ENCODE results near the gene FECH. TPM values are rescaled to one million over a fixed set of nuclear protein-coding genes. Genes with fewer than 3 reads are reported as not detected.
A peak's percentile ranks its signal among the peaks of the same experiment; 100 is the strongest.

FECH gene, protein sequence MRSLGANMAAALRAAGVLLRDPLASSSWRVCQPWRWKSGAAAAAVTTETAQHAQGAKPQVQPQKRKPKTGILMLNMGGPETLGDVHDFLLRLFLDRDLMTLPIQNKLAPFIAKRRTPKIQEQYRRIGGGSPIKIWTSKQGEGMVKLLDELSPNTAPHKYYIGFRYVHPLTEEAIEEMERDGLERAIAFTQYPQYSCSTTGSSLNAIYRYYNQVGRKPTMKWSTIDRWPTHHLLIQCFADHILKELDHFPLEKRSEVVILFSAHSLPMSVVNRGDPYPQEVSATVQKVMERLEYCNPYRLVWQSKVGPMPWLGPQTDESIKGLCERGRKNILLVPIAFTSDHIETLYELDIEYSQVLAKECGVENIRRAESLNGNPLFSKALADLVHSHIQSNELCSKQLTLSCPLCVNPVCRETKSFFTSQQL
- 10 to 100 TPM in 5 of 8 experiments, 1 to 10 TPM in 3; 7.6 to 29.8 (median 18.5) TPM for total RNA-seq

DNA sequence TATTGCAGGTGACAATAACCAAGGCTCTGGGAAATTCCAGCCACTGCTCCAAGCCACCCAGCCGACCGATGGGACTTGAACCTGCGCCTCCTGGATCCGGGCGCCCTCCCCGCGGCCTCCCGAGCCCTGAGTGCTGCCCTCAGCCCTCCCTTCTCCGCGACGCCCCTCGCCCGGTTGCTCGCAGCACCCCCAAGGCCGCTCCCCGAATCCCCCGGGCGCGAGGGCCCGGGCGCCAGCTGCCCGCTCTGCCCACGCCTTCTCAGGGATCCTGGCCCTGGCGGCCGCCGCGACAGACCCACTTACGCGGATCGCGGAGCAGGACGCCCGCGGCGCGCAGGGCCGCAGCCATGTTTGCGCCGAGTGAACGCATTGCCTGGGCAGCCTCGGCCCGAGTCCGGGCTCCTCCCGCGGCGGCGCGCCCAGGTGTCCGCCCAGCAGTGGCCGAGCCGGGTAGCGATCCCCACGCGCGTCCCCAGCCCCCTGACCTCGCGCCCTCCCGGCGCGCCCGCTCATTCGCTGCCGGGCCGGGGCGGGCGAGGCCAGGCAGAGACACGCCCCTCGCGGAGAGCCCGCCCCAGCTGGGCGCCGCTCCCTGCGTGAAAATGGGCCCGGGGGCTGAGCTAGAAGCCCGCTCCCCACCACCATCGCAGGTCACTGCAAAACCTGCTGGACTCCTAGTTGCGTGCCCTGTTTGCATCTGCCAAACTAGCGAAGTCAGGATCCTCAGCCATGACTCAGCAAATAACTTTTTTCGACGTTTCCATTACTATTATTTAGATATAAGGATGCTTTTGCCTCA lies at the start of gene FECH:
FECH (minus strand) TSS at position 452 of the 799 bp plus-strand sequence; CDS start at position 370, 82 bp downstream.
- H3K4me3 ChIP-seq: peak within 1 kb of the TSS; percentile 50 to 88 (median 62)
- peaks cover 8 to 10% of the 10 kb centered on the region in 2 donors for H3K4me1 ChIP-seq (replicated peaks in 1 of 2)
- in situ Hi-C loops (cut with MboI; ENCODE audit: low pct_unique_long_range_greater_than_20kb in 2 of 9, low sequenced_read_pairs in 9 of 9, unreplicated experiment in 9 of 9): no loop called here
- peak within 1 kb of the TSS; percentile 51 to 72 for H3K27ac ChIP-seq
- ATAC-seq (replicated peaks in 6 of 8): peak; percentile 86 to 93 (median 91)
- WGBS, 10 experiments: 0 to 63% (median 10%) methylated on average over 1 to 10 of the region's 80 CpGs; no CpG with 5 or more reads in 4 of the 10 experiments

DNA sequence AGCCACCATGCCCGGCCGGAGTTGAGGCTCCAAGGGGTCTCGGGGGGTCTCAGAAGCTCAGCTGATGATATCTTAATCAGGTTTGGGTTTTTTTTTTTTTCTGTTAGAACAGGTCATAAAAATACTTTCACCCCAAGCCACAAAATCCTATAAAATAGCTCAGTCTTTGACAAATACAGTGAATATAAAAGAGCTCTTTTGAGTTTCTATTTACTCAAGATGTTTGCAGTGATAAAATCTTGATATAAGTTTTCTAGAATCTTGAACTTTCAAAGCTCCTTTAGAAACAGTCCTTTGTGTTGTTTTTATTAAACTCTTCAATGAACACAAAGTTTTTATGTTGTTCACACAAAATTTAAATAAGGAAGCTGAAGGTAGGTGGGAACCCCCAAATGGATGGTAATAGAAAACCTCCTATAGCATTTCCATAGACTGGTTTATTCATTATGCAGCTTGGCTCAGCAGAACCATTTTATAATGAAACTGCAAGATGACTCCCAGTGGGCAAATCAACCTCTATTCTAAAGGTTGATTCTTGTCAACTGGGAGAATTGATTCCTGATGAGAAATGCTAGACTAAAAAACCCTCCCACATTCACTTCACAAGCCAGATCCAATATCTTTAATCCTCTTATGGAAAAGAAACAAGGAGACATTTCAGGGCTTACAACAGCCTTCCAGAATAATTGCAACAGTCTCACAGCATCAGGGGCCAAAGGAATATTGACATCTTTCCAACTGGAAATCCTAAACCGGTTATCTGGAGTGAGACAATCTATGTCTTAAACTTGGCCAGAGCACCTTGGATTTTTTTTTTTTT lies 48.7 kb upstream of the FECH start:
- no peak overlapping the region for H3K27ac ChIP-seq
- in situ Hi-C loops (cut with MboI; ENCODE audit: low pct_unique_long_range_greater_than_20kb in 2 of 9, low sequenced_read_pairs in 9 of 9, unreplicated experiment in 9 of 9): loop anchor here in 1 of 9 experiments (25.0 kb wide), 1 partner anchor 227 kb away; no protein-coding TSS in a partner anchor
- peak in 1 of 8 experiments; percentile 38 for ATAC-seq (replicated peaks in 6 of 8)

DNA sequence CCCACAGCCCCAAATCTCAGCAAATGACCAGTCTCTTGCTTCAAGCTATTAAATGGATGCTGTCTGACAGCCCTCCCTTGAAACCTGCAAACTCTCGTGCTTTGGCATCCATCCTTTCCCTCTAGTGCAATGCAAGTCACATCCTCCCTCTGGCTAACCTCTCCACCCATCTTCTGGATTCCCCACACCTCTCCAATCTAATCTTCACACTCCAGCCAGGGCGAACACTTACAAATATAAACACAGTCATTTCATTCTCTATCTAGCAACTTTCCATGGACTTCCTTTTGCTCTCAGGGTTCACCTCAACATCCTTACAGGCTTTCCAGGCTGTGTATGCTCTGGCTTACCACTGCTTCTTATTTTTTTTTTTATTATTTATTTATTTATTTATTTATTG lies 45.2 kb upstream of the FECH start:
- Histone ChIP-seq H3K4me3 (no peak overlapping the region), H3K4me1 (replicated peaks in 1 of 2) (no peaks in the 10 kb centered on the region), H3K27ac (no peak overlapping the region)
- in situ Hi-C loops (cut with MboI; ENCODE audit: low pct_unique_long_range_greater_than_20kb in 2 of 9, low sequenced_read_pairs in 9 of 9, unreplicated experiment in 9 of 9): loop anchor here in 1 of 9 experiments (25.0 kb wide), 1 partner anchor 231 kb away; no protein-coding TSS in a partner anchor
- WGBS, 10 experiments: 60 to 100% (median 100%) methylated on average over 1 to 2 of the region's 2 CpGs; no CpG with 5 or more reads in 5 of the 10 experiments
- no peak for ATAC-seq (replicated peaks in 6 of 8)

More for the DNA sequence above, 48.7 kb upstream of the FECH start:
- 0 to 100% (median 90%) methylated on average over 1 to 4 of the region's 4 CpGs; no CpG with 5 or more reads in 2 of the 10 experiments for WGBS, 10 experiments
- Histone ChIP-seq H3K4me3 (no peak overlapping the region), H3K4me1 (replicated peaks in 1 of 2) (no peaks in the 10 kb centered on the region)

DNA sequence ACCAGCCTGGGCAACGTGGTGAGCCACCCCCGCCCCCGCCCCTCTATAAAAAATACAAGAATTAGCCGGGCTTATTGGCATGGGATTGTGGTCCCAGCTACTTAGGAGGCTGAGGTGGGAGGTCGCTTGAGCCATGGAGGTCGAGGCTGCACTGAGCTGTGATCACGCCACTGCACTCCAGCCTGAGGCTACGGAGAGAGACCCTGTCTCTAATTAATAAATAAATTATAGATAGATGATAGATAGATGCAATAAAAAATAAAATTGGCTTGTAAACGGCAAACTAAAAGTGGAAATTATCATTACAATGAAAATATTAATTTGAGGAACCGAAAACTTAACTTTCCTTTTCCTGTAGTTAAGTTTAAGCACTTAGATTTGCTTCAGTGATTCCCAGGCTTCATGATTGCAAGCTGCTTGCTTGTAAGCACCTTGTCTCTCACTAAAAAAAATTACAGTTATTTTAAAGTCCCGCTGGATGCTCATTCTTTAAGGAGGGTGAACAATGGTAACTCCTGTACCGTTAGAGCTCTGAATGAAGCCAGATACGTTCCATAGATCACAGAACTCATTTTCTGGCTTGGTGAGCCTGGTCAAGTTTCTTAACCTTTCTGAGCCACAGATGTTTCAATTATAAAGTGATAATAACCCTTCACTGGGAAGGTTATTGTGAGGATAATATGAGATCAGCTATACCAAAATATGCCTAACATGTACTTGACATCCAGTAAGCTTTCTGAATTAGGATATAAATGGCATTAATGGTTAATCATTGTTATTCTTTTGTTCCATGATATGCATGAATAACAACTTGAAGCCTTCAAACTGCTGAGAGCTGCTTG lies 44.5 kb upstream of the FECH start:
- no peak overlapping the region for H3K27ac ChIP-seq
- in situ Hi-C loops (cut with MboI; ENCODE audit: low pct_unique_long_range_greater_than_20kb in 2 of 9, low sequenced_read_pairs in 9 of 9, unreplicated experiment in 9 of 9): loop anchor here in 1 of 9 experiments (25.0 kb wide), 1 partner anchor 231 kb away; no protein-coding TSS in a partner anchor
- peak overlapping the region; percentile 36 to 59 (median 52) for H3K4me3 ChIP-seq
- no peak for ATAC-seq (replicated peaks in 6 of 8)
- 27 to 73% (median 51%) methylated on average over 3 to 9 of the region's 13 CpGs; no CpG with 5 or more reads in 1 of the 10 experiments for WGBS, 10 experiments
- no peaks in the 10 kb centered on the region for H3K4me1 ChIP-seq (replicated peaks in 1 of 2)

DNA sequence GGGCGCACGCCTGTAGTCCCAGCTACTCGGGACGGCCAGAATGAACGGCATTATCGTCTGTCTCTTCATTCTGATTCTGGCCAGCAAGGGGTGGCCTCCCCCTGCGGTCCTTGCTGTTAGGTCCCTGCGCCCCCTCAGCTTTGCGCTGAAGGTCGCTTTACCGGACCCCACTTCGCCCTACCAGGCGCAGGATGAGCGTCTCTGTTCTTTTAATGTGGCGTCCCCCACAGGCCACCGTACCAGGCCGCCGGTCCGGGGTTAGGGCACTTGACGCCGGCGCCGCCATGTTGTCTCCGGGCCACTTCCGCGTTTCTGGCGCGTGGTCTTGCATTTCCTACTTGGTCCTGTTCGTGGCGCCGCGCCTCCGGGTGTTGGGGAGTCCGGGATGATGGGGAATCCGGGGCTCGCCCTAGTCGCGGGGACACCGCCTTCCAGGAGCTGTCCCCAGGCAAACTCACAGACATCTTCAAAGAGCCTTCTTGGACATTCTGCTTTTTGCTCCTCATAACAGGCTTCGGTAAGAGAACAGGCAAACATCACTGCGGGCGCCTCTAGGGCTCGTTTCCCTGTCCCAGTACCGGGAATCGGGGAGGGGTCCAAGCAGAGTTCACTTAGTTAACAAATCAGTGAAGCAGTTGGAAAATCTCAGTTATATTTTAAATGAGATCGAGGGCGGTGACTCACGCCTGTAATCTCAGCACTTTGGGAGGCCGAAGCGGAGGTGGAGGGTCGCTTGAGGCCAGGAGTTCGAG lies 43.7 kb upstream of the FECH start:
- Histone ChIP-seq H3K4me1 (replicated peaks in 1 of 2) (no peaks in the 10 kb centered on the region), H3K4me3 (peak overlapping the region; percentile 36 to 59 (median 52)), H3K27ac (peak overlapping the region; percentile 21 to 41)
- WGBS, 10 experiments: 0 to 14% (median 4%) methylated on average over 3 to 29 of the region's 52 CpGs; no CpG with 5 or more reads in 6 of the 10 experiments
- in situ Hi-C loops (cut with MboI; ENCODE audit: low pct_unique_long_range_greater_than_20kb in 2 of 9, low sequenced_read_pairs in 9 of 9, unreplicated experiment in 9 of 9): loop anchor here in 1 of 9 experiments (25.0 kb wide), 1 partner anchor 232 kb away; no protein-coding TSS in a partner anchor
- peak; percentile 95 to 99 (median 97) for ATAC-seq (replicated peaks in 6 of 8)

DNA sequence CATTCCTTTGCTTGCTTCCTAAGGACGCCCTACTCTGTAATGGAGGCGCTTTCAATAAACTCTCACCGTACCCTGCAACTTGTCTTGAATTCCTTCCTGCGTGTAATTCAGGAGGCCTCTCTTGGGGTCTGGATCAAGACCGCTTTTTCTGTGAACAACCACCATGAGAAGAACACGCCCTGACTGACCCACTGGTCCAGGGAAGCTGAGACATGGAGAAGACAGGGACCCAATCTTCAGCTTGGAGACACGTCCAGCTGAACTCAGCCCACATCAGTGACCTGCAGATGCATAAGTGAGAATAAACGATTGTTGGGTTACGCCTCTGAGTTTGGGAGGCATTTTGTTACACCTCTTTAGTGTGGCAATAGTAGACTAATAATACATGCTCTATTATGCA lies 42.9 kb upstream of the FECH start:
- Histone ChIP-seq H3K4me1 (replicated peaks in 1 of 2) (no peaks in the 10 kb centered on the region), H3K27ac (no peak overlapping the region), H3K4me3 (peak overlapping the region in 2 of 5 donors; percentile 47 to 52)
- 100% methylated on average over 1 to 7 of the region's 9 CpGs; no CpG with 5 or more reads in 4 of the 10 experiments for WGBS, 10 experiments
- in situ Hi-C loops (cut with MboI; ENCODE audit: low pct_unique_long_range_greater_than_20kb in 2 of 9, low sequenced_read_pairs in 9 of 9, unreplicated experiment in 9 of 9): loop anchor here in 1 of 9 experiments (25.0 kb wide), 1 partner anchor 233 kb away; no protein-coding TSS in a partner anchor
- ATAC-seq (replicated peaks in 6 of 8): no peak

DNA sequence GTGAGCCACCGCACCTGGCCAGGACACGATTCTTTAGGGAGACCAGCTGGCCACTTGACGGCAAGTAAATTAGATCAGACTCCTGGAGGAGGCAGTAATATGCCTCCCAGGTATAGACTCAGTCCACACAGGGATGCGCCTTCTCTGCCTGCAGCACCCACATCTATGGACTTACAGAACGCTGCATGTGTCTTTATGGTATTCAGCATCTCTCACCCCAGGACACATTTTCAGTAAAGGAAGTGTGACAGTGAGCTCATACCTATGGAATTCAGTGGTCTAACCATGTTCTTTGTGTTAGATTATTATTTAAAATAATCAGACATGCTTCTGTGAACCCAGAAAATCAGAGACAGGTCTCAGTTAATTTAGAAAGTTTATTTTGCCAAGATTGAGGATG lies 41.0 kb upstream of the FECH start:
- Histone ChIP-seq H3K27ac (no peak overlapping the region), H3K4me1 (replicated peaks in 1 of 2) (peaks cover 0 to 3% of the 10 kb centered on the region in 2 donors), H3K4me3 (no peak overlapping the region)
- 80 to 94% (median 88%) methylated on average over 1 to 5 of the region's 5 CpGs; no CpG with 5 or more reads in 6 of the 10 experiments for WGBS, 10 experiments
- in situ Hi-C loops (cut with MboI; ENCODE audit: low pct_unique_long_range_greater_than_20kb in 2 of 9, low sequenced_read_pairs in 9 of 9, unreplicated experiment in 9 of 9): loop anchor here in 1 of 9 experiments (25.0 kb wide), 1 partner anchor 235 kb away; no protein-coding TSS in a partner anchor
- no peak for ATAC-seq (replicated peaks in 6 of 8)

DNA sequence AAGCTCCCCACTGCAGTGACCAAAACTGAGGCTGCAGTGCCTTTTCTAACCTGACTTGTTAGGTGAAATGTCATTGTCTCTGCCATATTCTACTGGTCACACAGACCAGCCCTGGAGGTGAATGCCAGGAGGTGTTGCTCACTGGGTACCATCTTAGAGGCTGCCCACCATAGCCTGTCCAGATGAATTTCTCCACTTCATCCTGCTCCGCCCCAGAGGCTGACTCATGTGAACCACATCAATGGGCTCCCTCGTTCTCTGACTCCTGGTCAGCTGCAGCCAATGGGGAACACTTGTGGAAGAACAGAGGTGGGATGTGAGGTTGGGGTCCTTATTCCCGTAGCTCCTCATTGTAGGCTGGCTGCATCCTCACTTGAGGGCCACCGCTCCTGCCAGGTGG lies 38.5 kb upstream of the FECH start:
- in situ Hi-C loops (cut with MboI; ENCODE audit: low pct_unique_long_range_greater_than_20kb in 2 of 9, low sequenced_read_pairs in 9 of 9, unreplicated experiment in 9 of 9): loop anchor here in 1 of 9 experiments (25.0 kb wide), 1 partner anchor 237 kb away; no protein-coding TSS in a partner anchor
- peaks cover 7 to 14% of the 10 kb centered on the region in 2 donors for H3K4me1 ChIP-seq (replicated peaks in 1 of 2)
- 50 to 90% (median 60%) methylated on average over 1 to 3 of the region's 4 CpGs; no CpG with 5 or more reads in 5 of the 10 experiments for WGBS, 10 experiments
- ATAC-seq (replicated peaks in 6 of 8): no peak
- no peak overlapping the region for H3K4me3 ChIP-seq
- no peak overlapping the region for H3K27ac ChIP-seq

DNA sequence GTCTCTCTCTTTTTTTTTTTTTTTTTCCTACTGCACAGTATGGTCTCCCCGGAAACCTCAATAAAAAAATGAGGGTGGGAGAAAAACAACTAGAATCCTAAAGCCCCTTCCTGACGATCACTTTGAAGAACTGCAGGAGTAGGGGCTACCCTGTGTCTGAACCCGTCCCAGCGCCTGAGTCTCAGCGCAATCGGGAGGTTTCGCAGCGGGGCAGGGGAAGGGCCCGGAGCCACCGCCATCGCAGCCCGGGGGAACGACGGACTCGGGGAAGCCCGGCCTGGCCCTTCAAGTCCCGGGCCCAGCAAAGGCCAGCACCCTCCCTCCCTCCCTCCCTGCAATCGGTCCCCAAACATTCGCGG lies 34.7 kb upstream of the FECH start:
- ATAC-seq (replicated peaks in 6 of 8): peak; percentile 26 to 42 (median 34)
- 0% methylated on average over 1 to 13 of the region's 20 CpGs; no CpG with 5 or more reads in 5 of the 10 experiments for WGBS, 10 experiments
- in situ Hi-C loops (cut with MboI; ENCODE audit: low pct_unique_long_range_greater_than_20kb in 2 of 9, low sequenced_read_pairs in 9 of 9, unreplicated experiment in 9 of 9): no loop called here

DNA sequence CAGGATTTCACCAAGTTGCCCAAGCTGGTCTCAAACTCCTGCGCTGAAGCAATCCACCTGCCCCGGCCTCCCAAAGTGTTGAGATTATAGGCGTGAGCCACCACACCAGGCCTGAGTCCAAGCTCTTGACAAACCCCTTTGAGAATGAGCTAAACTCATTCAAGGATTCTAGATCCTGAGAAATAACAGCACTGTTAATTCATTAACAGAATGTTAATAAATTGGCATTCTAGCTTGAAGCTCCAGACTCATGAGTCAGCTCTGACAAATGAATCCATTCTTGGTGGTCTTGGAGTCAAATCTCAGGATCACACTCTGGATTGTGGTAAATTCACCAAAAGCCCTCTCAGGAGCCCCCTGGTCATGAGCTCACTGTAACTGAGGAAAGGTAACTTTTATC lies 33.4 kb upstream of the FECH start:
- no peak for ATAC-seq (replicated peaks in 6 of 8)
- peaks cover 10 to 15% of the 10 kb centered on the region in 2 donors for H3K4me1 ChIP-seq (replicated peaks in 1 of 2)
- H3K27ac ChIP-seq: no peak overlapping the region
- peak overlapping the region in 2 of 5 donors; percentile 65 to 76 for H3K4me3 ChIP-seq
- 75 to 100% (median 83%) methylated on average over 2 to 3 of the region's 3 CpGs; no CpG with 5 or more reads in 5 of the 10 experiments for WGBS, 10 experiments
- in situ Hi-C loops (cut with MboI; ENCODE audit: low pct_unique_long_range_greater_than_20kb in 2 of 9, low sequenced_read_pairs in 9 of 9, unreplicated experiment in 9 of 9): no loop called here

More for the DNA sequence above, 34.7 kb upstream of the FECH start:
- Histone ChIP-seq H3K4me1 (replicated peaks in 1 of 2) (peaks cover 10 to 15% of the 10 kb centered on the region in 2 donors), H3K4me3 (peak overlapping the region; percentile 59 to 88 (median 67)), H3K27ac (peak overlapping the region; percentile 86 to 90)

All from motor neuron (in vitro differentiated cells).